GM19438 (cell line): ENCODE measurements around the gene COMT.

ENCODE experiments used
- ATAC-seq: cut with Tn5 transposase; IDR thresholded peaks from one replicate; pipeline ENCODE4 v1.9.1; 2021; ENCODE audit warnings: low read depth; ENCODE audit not compliant: unreplicated experiment

COMT gene

GRCh38 chr22:19967850-19968449 is 26.4 kb downstream of the COMT start:
- no peak for ATAC-seq

GRCh38 chr22:19968450-19968891 is 26.9 kb downstream of the COMT start:
- ATAC-seq: no peak

GRCh38 chr22:19969141-19969928 is 27.8 kb downstream of the COMT start:
- ATAC-seq: no peak

GRCh38 chr22:19970031-19970478 is 28.5 kb downstream of the COMT start:
- ATAC-seq: no peak

- no peak for ATAC-seq
Measured at GRCh38 chr22:19970479-19971275, 29.1 kb downstream of the COMT start.

GRCh38 chr22:19971276-19972124 is 29.9 kb downstream of the COMT start:
- ATAC-seq: no peak

- no peak for ATAC-seq
Measured at GRCh38 chr22:19972251-19972650, 30.7 kb downstream of the COMT start.

- no peak for ATAC-seq
Measured at GRCh38 chr22:19972652-19973550, 31.3 kb downstream of the COMT start.

GRCh38 chr22:19973551-19974267 is 32.1 kb downstream of the COMT start:
- no peak for ATAC-seq

GRCh38 chr22:19974268-19974861 is 32.8 kb downstream of the COMT start:
- no peak for ATAC-seq

- no peak for ATAC-seq
Measured at GRCh38 chr22:19974935-19975706, 33.5 kb downstream of the COMT start.

- no peak for ATAC-seq
Measured at GRCh38 chr22:19975707-19976035, 34.1 kb downstream of the COMT start.

GRCh38 chr22:19976671-19977070 is 35.1 kb downstream of the COMT start:
- no peak for ATAC-seq

GRCh38 chr22:19977296-19978243 is 36.0 kb downstream of the COMT start:
- ATAC-seq: no peak

- no peak for ATAC-seq
Measured at GRCh38 chr22:19978748-19979147, 37.2 kb downstream of the COMT start.

- ATAC-seq: no peak
Measured at GRCh38 chr22:19979712-19980493, 38.3 kb downstream of the COMT start.
